Aorta (tissue), 5 donors: ENCODE data around the gene AMACR. TPM values are rescaled to one million over a fixed set of nuclear protein-coding genes. Genes with fewer than 3 reads are reported as not detected.

Source experiments
- ATAC-seq: fragments of 200-7000 bp; cut with Tn5 transposase; one replicate; pipeline ENCODE4 v1.9.1; 2022; ENCODE audit warnings: moderate library complexity; ENCODE audit not compliant: low FRiP score
- DNase-seq, 2 donors: peaks; one replicate each; pipeline ENCODE4 v3.0.0-alpha.2; 2020
- H3K27ac ChIP-seq, 2 donors: one replicate each; pipeline ENCODE4 v1.5.1; 2013; ENCODE audit warnings: low read length in 2 of 2, mild to moderate bottlenecking in 2 of 2, moderate library complexity in 2 of 2, control low read depth in 1 of 2, inconsistent platforms in 1 of 2, low read depth in 1 of 2
- H3K27me3 ChIP-seq, 2 donors: one replicate each; pipeline ENCODE4 v1.6.1; 2013; ENCODE audit warnings: control low read depth in 1 of 2, low read length in 1 of 2, mild to moderate bottlenecking in 1 of 2, moderate library complexity in 1 of 2; ENCODE audit not compliant: insufficient read depth in 2 of 2, control insufficient read depth in 1 of 2
- H3K36me3 ChIP-seq, 2 donors: one replicate each; pipeline ENCODE4 v1.6.1; 2013; ENCODE audit warnings: control low read depth in 1 of 2, low read length in 1 of 2, mild to moderate bottlenecking in 1 of 2; ENCODE audit not compliant: insufficient read depth in 2 of 2, control insufficient read depth in 1 of 2
- H3K4me1 ChIP-seq, 2 donors: one replicate each; pipeline ENCODE4 v1.6.1; 2013; ENCODE audit warnings: low read length in 2 of 2, control low read depth in 1 of 2, mild to moderate bottlenecking in 1 of 2, moderate library complexity in 1 of 2; ENCODE audit not compliant: insufficient read depth in 2 of 2, control insufficient read depth in 1 of 2
- H3K4me3 ChIP-seq, 2 donors: one replicate each; pipeline ENCODE4 v1.5.1; 2013; ENCODE audit warnings: low read length in 2 of 2, control low read depth in 1 of 2, mild to moderate bottlenecking in 1 of 2
- H3K9me3 ChIP-seq: one replicate; pipeline ENCODE4 v1.6.1; 2013; ENCODE audit warnings: mild to moderate bottlenecking, low read length; ENCODE audit not compliant: control insufficient read depth
- WGBS, 2 donors: extraction: QIAGEN DNeasy Blood & Tissue Kit; methylation state at CpG; one replicate each; pipeline ENCODE4 v1.1.7; 2013; 5-methylcytosine and 5-hydroxymethylcytosine counted together
- intact Hi-C, 2 donors: fragments of 100-400 bp; cut with DNase I; formaldehyde crosslinking; loops; one replicate each; pipeline versions ENCODE4 v1.14.2 to v1.15.0; 2022
- polyA plus RNA-seq, 2 donors: library from polyadenylated mRNA; stranded (reverse); fragments of 200-250 nt; gene quantifications; one replicate each; pipeline ENCODE4 v1.2.3, GENCODE V29; 2013
- total RNA-seq, 2 donors: library from RNA; stranded (reverse); fragmentation: NEBNext Ultra II Directional; extraction: Animal tissue kit (Norgen Biotek cat#: 25700); gene quantifications; one replicate each; pipeline ENCODE4 v1.2.1, GENCODE V29; 2021
- donor health status: healthy with polysubstance abuse.
- donor health status: Bipolar disorder and iron deficiency.
- donor health status: DM: no; HTN: no; CAD: no.
- donor health status: DM: no; HTN: no; CAD: no.
- donor health status: DM: yes; HTN: yes; CAD: no.

The AMACR gene
- total and polyA plus RNA-seq, 4 donors: 5.0 to 11.4 (median 7.7) TPM

DNA sequence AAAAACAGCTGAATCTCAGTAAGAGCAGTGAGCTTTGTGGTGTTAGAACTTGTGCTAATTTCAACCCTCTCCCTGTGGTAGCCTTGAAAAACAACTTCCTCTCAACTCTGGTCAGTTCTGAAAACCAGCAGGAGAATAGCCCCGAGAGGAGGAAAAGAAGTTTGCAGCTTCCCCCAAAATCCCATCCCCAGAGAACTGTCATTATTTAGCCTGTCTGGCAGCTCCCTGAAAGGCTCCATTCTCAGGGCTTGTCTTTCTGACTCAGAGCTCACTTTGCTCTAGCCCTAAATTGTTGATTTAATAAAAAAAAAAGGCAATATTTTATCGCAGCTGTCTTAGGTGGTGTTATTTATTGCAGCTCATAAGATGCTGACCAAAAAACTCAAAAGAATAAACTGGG lies 12.0 kb downstream of the AMACR start:
- intact Hi-C loops: no loop called here
- WGBS, 2 donors: 25 to 44% methylated on average over 2 of the region's 2 CpGs
- peaks cover 0 to 3% of the 10 kb centered on the region in 2 donors for H3K36me3 ChIP-seq
- H3K4me3 ChIP-seq: no peak overlapping the region
- H3K4me1 ChIP-seq: no peaks in the 10 kb centered on the region
- DNase-seq: no peak
- ATAC-seq: no peak
- H3K9me3 ChIP-seq: no peaks in the 10 kb centered on the region
- H3K27ac ChIP-seq: no peak overlapping the region
- no peaks in the 10 kb centered on the region for H3K27me3 ChIP-seq

GRCh38 chr5:33994845-33995244 lies 13.0 kb downstream of the AMACR start:
- WGBS, 2 donors: 87 to 88% methylated on average over 1 of the region's 1 CpG
- Histone ChIP-seq H3K4me3 (no peak overlapping the region), H3K36me3 (peaks cover 1 to 3% of the 10 kb centered on the region in 2 donors), H3K27ac (no peak overlapping the region), H3K4me1 (no peaks in the 10 kb centered on the region), H3K27me3 (no peaks in the 10 kb centered on the region), H3K9me3 (no peaks in the 10 kb centered on the region)
- DNase-seq: no peak
- intact Hi-C loops: no loop called here
- no peak for ATAC-seq

GRCh38 chr5:33992864-33993263 lies 15.0 kb downstream of the AMACR start:
- H3K9me3 ChIP-seq: no peaks in the 10 kb centered on the region
- intact Hi-C loops: no loop called here
- H3K36me3 ChIP-seq: peaks cover 3 to 6% of the 10 kb centered on the region in 2 donors
- WGBS, 2 donors: 87 to 91% methylated on average over 2 of the region's 2 CpGs
- H3K27ac ChIP-seq: no peak overlapping the region
- no peaks in the 10 kb centered on the region for H3K27me3 ChIP-seq
- H3K4me1 ChIP-seq: no peaks in the 10 kb centered on the region
- ATAC-seq: no peak
- no peak overlapping the region for H3K4me3 ChIP-seq
- no peak for DNase-seq

GRCh38 chr5:33985447-33985846 lies 22.4 kb downstream of the AMACR start:
- H3K36me3 ChIP-seq: peaks cover 2 to 7% of the 10 kb centered on the region in 2 donors
- H3K4me1 ChIP-seq: no peaks in the 10 kb centered on the region
- WGBS, 2 donors: 96 to 98% methylated on average over 6 of the region's 6 CpGs
- H3K9me3 ChIP-seq: peaks cover 1% of the 10 kb centered on the region
- H3K27me3 ChIP-seq: no peaks in the 10 kb centered on the region
- DNase-seq: no peak
- intact Hi-C loops: no loop called here
- no peak overlapping the region for H3K4me3 ChIP-seq
- H3K27ac ChIP-seq: no peak overlapping the region
- ATAC-seq: no peak

GRCh38 chr5:33984671-33985124 lies 23.2 kb downstream of the AMACR start, which contains the start of gene SLC45A2:
TSS of gene SLC45A2 (minus strand) at chr5:33984693. CDS start at chr5:33984583, 110 bp downstream.
- peaks cover 2 to 6% of the 10 kb centered on the region in 2 donors for H3K36me3 ChIP-seq
- H3K4me1 ChIP-seq: no peaks in the 10 kb centered on the region
- no peak for ATAC-seq
- WGBS, 2 donors: 76 to 77% methylated on average over 7 of the region's 7 CpGs
- H3K9me3 ChIP-seq: peaks cover 1% of the 10 kb centered on the region
- DNase-seq: no peak
- H3K27ac ChIP-seq: no peak within 1 kb of the TSS
- no peaks in the 10 kb centered on the region for H3K27me3 ChIP-seq
- H3K4me3 ChIP-seq: no peak within 1 kb of the TSS
- intact Hi-C loops: no loop called here

- peak; percentile 29 for ATAC-seq
- intact Hi-C loops: no loop called here
- H3K9me3 ChIP-seq: peaks cover 1% of the 10 kb centered on the region
- 94 to 96% methylated on average over 15 of the region's 15 CpGs for WGBS, 2 donors
- peaks cover 2 to 6% of the 10 kb centered on the region in 2 donors for H3K36me3 ChIP-seq
- no peak overlapping the region for H3K27ac ChIP-seq
- no peak overlapping the region for H3K4me3 ChIP-seq
- H3K27me3 ChIP-seq: no peaks in the 10 kb centered on the region
- DNase-seq: no peak
- no peaks in the 10 kb centered on the region for H3K4me1 ChIP-seq
These were observed 23.7 kb downstream of the AMACR start for GRCh38 chr5:33984178-33984577.

DNA sequence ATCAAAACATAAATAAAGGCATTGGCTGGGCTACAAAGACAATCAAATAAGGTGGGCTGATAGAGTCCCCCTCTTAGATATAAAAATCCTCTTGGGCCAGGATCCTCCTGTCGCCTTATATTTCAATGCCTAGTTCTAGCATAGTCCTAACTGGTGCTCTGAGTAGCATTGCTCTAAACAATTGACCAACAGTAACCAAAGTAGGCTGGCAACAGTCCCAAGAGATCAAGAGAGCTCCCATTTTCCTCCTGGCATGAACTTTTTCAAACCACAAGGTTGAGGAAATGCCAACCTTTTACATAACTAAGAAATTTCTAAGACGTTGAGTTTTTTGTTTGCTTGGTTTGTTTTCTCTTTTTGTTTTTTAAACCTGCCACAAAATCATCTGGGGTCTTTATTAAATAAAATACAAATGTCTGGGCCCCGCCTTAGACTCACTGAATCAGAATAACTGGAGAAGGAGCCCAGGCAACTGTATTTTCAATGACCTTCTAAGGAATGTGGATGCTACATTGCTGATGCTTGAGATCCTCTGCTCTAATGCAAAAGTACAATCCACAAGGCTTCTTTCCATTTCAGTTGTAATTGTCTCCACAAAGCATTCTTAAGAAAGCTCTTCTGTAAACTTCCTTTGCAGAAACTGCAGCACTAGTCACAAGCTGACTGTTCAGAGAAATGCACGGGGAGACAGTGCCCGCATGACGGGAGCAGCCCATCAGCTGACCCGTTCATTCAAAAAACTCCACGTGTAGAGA lies 26.3 kb downstream of the AMACR start:
- 81 to 82% methylated on average over 8 of the region's 8 CpGs for WGBS, 2 donors
- DNase-seq (no peak), ATAC-seq (no peak)
- no peak overlapping the region for H3K4me3 ChIP-seq
- H3K27me3 ChIP-seq: no peaks in the 10 kb centered on the region
- H3K27ac ChIP-seq: no peak overlapping the region
- intact Hi-C loops: no loop called here
- H3K9me3 ChIP-seq: peaks cover 1% of the 10 kb centered on the region
- no peaks in the 10 kb centered on the region for H3K4me1 ChIP-seq
- H3K36me3 ChIP-seq: peaks cover 0 to 2% of the 10 kb centered on the region in 2 donors

GRCh38 chr5:33980030-33980429 lies 27.8 kb downstream of the AMACR start:
- Histone ChIP-seq H3K4me1 (no peaks in the 10 kb centered on the region), H3K36me3 (no peaks in the 10 kb centered on the region), H3K27me3 (no peaks in the 10 kb centered on the region), H3K27ac (no peak overlapping the region), H3K9me3 (no peaks in the 10 kb centered on the region), H3K4me3 (no peak overlapping the region)
- WGBS, 2 donors: 88 to 93% methylated on average over 3 of the region's 3 CpGs
- DNase-seq (no peak), ATAC-seq (no peak)
- intact Hi-C loops: no loop called here

GRCh38 chr5:33978306-33978705 lies 29.5 kb downstream of the AMACR start:
- Histone ChIP-seq H3K27ac (no peak overlapping the region), H3K4me1 (no peaks in the 10 kb centered on the region), H3K27me3 (no peaks in the 10 kb centered on the region), H3K4me3 (no peak overlapping the region), H3K9me3 (no peaks in the 10 kb centered on the region), H3K36me3 (no peaks in the 10 kb centered on the region)
- ATAC-seq (no peak), DNase-seq (no peak)
- intact Hi-C loops: no loop called here
- WGBS, 2 donors: 86 to 88% methylated on average over 1 of the region's 1 CpG
